Glomerular endothelial cell (primary cell): ENCODE results near the gene ARPC1A. TPM values are rescaled to one million over a fixed set of nuclear protein-coding genes. Genes with fewer than 3 reads are reported as not detected.
A peak's percentile ranks its signal among the peaks of the same experiment; 100 is the strongest.
"Not testable (repeated sequence)": the region's sequence is repeated elsewhere in the genome, so short reads cannot be mapped to it uniquely, and the experiment has no call there.

Experiments
- DNase-seq: peaks from one replicate; pipeline ENCODE4 v3.0.0-alpha.2; 2011; ENCODE audit warnings: low read depth, low spot score; ENCODE audit errors: extremely low read depth
- total RNA-seq: library from RNA; depleted of rRNA; stranded (reverse); fragments of >200 nt; gene quantifications from 2 replicates; pipeline ENCODE4 v1.2.3, GENCODE V29; 2015

Gene ARPC1A
- 160 and 225 TPM in 2 replicates for total RNA-seq

DNA sequence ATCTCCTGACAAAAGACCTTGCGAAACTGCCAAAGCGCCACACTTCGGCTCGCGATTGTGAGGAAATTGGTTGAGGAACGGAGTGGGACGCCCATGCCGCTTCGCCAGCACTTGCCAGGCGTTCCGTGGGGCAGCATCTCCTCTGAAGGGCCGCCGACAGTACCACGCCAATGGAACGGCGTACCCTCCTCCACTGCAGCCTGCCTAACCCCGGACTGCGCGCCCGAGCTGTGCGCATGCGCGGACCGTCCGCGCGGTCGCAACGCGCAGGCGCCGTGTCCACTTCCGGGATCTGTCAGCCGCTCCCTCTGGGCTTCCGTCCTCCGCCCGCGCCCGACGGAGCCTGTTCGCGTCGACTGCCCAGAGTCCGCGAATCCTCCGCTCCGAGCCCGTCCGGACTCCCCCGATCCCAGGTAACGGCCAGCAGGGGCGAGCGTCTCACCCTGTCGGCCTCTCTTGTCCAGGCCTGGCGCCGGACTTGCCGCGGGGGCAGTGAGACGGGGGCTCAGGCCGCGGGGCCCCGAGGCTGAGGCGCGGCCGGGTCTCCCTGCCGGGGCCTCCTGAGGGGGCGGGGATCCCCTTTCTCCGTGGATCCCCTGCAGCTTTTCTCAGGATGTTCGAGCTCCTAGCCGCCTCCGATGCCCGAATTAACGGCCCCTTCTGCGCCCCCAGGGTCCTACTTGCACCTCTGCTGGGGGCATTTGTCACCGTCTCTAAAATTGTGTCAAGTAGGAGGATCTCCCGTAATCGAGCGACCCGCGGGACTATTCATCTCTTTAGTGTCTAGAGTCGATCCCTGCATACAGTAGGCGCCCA is at the start of gene ARPC1A:
Gene ARPC1A, plus strand, starts transcription at position 307 of the 816 bp plus-strand sequence. CDS start 7,456 bp downstream, outside the sequence.
- peak; percentile 44 for DNase-seq

- no peak for DNase-seq
Measured at GRCh38 chr7:99278180-99278579, 47.5 kb upstream of the ARPC1A start.

DNA sequence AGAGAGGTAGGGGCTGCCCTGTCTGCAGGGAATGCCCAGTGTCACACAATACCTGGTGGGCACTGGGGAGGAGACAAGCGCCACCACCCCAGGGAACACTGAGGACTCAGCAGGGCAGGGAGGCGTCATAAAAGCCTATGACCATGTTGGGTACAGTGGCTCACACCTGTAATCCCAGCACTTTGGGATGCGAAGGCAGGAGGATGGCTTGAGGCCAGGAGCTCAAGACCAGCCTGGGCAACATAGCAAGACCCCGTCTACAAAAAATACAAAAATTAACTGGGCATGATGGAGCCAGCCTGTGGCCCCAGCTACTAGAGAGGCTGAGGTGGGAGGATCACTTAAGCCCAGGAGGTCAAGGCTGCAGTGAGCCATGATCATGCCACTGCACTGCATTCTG is 41.5 kb upstream of the ARPC1A start:
- not testable (repeated sequence) for DNase-seq

GRCh38 chr7:99287779-99288534 is 37.7 kb upstream of the ARPC1A start:
- DNase-seq: no peak

GRCh38 chr7:99289185-99289584 is 36.5 kb upstream of the ARPC1A start:
- DNase-seq: no peak

GRCh38 chr7:99290148-99290547 is 35.5 kb upstream of the ARPC1A start:
- not testable (repeated sequence) for DNase-seq

GRCh38 chr7:99290980-99291607 is 34.6 kb upstream of the ARPC1A start:
- DNase-seq: no peak

DNA sequence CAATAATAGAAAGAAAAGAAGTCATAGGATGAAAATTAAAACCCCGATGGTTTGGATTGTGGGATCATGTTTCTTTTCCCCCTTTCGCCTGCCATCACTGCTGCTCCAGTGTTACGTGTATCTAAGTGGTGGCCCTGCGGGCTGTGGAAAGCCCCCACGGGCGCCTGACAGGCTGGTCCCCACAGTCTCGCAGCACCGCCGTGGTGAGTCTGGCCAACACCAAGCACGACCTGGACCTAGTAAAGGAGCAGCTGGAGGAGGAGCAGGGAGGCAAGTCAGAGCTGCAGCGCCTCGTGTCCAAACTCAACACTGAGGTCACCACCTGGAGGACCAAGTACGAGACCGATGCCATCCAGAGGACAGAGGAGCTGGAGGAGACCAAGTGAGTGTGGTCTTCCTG is 33.6 kb upstream of the ARPC1A start:
- no peak for DNase-seq

DNA sequence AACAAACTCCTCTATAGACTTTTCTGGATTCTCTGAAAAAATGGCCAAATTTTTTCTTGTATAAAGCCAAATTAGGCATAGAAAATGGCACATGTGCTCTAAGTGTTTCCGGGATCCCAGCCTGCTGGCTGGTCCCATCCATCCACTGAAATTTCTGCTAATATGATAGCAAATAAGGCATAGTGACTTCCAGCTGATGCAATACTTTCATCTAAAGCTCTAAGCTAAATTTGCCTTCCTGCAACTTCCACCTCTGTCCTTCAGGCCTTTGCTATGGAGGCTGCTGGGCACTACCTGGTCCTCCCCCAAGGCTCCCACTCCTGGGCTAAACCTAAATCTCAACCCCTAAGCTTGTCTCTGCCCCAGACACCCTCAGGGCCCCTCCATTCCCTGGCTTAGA is 32.5 kb upstream of the ARPC1A start:
- no peak for DNase-seq

- DNase-seq: no peak
Measured at GRCh38 chr7:99293650-99294049, 32.0 kb upstream of the ARPC1A start.

DNA sequence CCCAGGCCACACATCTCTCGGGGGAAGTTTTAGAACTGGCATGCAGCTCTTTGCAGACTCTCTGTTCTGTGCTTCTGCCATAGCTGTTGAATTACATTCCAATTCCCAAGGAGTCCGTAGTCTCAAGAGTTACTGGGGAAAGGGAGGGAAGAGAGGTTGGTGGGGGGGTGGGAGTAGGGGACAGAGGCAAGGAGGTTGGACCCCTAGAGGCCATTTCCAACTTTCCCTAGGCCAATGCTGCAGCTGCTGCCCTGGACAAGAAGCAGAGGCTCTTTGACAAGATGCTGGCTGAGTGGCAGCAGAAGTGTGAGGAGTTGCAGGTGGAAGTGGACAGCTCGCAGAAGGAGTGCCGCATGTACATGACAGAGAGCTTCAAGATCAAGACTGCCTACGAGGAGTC is 29.2 kb upstream of the ARPC1A start:
- DNase-seq: no peak

GRCh38 chr7:99301496-99301895 is 24.2 kb upstream of the ARPC1A start:
- no peak for DNase-seq

GRCh38 chr7:99305473-99306260 is 20.0 kb upstream of the ARPC1A start:
- DNase-seq: no peak

DNA sequence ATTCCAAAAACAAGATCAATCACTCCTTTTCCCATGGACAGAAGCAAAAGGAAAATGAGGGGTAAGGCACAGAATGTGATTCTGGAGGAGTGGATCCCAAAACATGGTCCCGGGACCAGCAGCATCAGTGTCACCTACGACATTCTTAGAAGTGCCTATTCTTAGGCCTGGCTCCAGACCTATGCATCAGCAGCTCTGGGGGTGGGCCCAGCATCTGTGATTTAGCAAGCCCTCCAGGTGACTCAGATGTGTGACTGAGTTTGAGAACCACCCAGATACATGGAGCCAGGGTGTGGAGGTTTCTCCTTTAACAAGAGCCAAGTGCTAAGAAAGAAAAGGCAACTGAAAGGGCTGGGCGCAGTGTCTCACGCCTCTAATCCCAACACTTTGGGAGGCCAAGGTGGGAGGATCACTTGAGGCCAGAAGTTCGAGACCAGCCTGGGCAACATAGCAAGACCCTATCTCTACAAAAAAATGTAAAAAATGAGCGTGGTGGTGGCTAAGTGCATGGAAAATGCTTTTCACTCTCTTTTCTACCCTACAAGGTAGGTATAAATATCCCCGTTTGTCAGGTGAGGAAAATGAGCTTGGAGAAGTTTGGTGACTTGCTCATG is 17.1 kb upstream of the ARPC1A start:
- no peak for DNase-seq

DNA sequence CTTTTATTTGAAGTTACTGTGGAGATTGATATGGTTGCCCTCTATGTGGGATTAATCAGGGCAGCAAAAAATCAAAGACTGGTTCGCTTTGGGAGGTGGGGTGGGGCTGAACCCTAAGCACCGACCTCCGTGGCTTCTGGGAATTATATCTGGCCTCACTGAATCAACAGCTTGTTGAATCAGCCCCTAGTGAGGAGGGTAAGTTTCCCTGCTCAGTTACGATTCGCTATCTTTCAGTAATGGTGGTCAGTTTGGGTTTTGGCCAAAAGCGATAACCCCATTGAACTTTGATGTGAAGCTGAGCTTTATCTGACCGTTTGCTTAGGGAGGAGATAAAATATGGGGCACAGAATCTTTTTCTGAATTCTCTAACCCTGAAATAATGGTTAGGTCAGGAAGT is 16.6 kb upstream of the ARPC1A start:
- DNase-seq: no peak

GRCh38 chr7:99310004-99310403 is 15.7 kb upstream of the ARPC1A start:
- no peak for DNase-seq

- DNase-seq: no peak
Measured at GRCh38 chr7:99311702-99312101, 14.0 kb upstream of the ARPC1A start.

- peak; percentile 29 for DNase-seq
Measured at GRCh38 chr7:99312316-99313203, 13.1 kb upstream of the ARPC1A start.

DNA sequence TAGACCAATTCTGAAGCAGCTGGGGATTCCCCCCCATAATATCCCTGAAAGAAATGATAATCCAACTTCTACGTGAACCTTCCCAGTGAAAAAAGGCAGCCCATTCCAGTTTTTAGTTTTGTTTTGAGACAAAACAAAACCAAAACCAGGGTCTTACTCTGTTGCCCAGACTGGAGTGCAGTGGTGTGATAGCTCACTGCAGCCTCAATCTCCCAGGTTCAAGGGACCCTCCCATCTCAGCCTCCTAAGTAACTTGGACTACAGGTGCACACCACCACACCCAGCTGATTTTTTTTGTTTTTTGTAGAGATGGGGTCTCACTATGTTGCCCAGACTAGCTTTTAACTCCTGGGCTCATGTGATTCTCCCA is 12.5 kb upstream of the ARPC1A start:
- no peak for DNase-seq
